GDM1 (cell line): ENCODE measurements around the gene SLIT1.

Source experiments
- DNase-seq: peaks from one replicate; lab custom pipeline; 2025; lab: John Stamatoyannopoulos, UW

Gene SLIT1

GRCh38 chr10:96971324-96971723 lies 214.4 kb downstream of the SLIT1 start:
- no peak for DNase-seq

- no peak for DNase-seq
Measured at GRCh38 chr10:96968682-96969423, 216.9 kb downstream of the SLIT1 start.

- no peak for DNase-seq
Measured at GRCh38 chr10:96967847-96968246, 217.9 kb downstream of the SLIT1 start.

GRCh38 chr10:96964131-96964530 lies 221.6 kb downstream of the SLIT1 start:
- DNase-seq = no peak

GRCh38 chr10:96960872-96961271 lies 224.9 kb downstream of the SLIT1 start:
- no peak for DNase-seq

GRCh38 chr10:96959733-96960132 lies 226.0 kb downstream of the SLIT1 start:
- DNase-seq = no peak

GRCh38 chr10:96958071-96958470 lies 227.7 kb downstream of the SLIT1 start:
- DNase-seq = no peak

GRCh38 chr10:96955794-96956193 lies 230.0 kb downstream of the SLIT1 start:
- no peak for DNase-seq

- DNase-seq = no peak
Measured at GRCh38 chr10:96951954-96952353, 233.8 kb downstream of the SLIT1 start.

- DNase-seq = no peak
Measured at GRCh38 chr10:96949039-96949683, 236.6 kb downstream of the SLIT1 start.
